Fibroblast of peridontal ligament (primary cell): ENCODE results near the gene SERTAD4.
A peak's percentile ranks its signal among the peaks of the same experiment; 100 is the strongest.

Source experiments
- DNase-seq: peaks from one replicate; pipeline ENCODE4 v3.0.0-alpha.2; 2010; ENCODE audit errors: extremely low read depth

The SERTAD4 gene

GRCh38 chr1:210260096-210260495 lies 27.5 kb downstream of the SERTAD4 start:
- peak; percentile 50 for DNase-seq

GRCh38 chr1:210262167-210262896 lies 29.7 kb downstream of the SERTAD4 start:
- DNase-seq, result peak; percentile 99

GRCh38 chr1:210262897-210263272 lies 30.3 kb downstream of the SERTAD4 start:
- peak; percentile 94 for DNase-seq

- DNase-seq, result no peak
These were observed 31.4 kb downstream of the SERTAD4 start for GRCh38 chr1:210263963-210264362.

GRCh38 chr1:210264496-210265380 lies 32.1 kb downstream of the SERTAD4 start:
- DNase-seq, result peak; percentile 24

- peak; percentile 70 for DNase-seq
These were observed 32.9 kb downstream of the SERTAD4 start for GRCh38 chr1:210265392-210265955.

GRCh38 chr1:210269981-210270380 lies 37.4 kb downstream of the SERTAD4 start:
- no peak for DNase-seq

GRCh38 chr1:210272666-210273065 lies 40.1 kb downstream of the SERTAD4 start:
- peak; percentile 57 for DNase-seq

- DNase-seq, result no peak
These were observed 47.6 kb downstream of the SERTAD4 start for GRCh38 chr1:210280221-210280620.

GRCh38 chr1:210288116-210288515 lies 55.5 kb downstream of the SERTAD4 start:
- no peak for DNase-seq

- DNase-seq, result no peak
These were observed 56.7 kb downstream of the SERTAD4 start for GRCh38 chr1:210289248-210289647.

GRCh38 chr1:210291081-210291764 lies 58.6 kb downstream of the SERTAD4 start:
- DNase-seq, result no peak

- peak; percentile 27 for DNase-seq
These were observed 59.2 kb downstream of the SERTAD4 start for GRCh38 chr1:210291786-210292230.

- peak; percentile 13 for DNase-seq
These were observed 59.8 kb downstream of the SERTAD4 start for GRCh38 chr1:210292231-210292871.

GRCh38 chr1:210293171-210293607 lies 60.6 kb downstream of the SERTAD4 start:
- DNase-seq, result peak; percentile 95

- DNase-seq, result peak; percentile 77
These were observed 62.6 kb downstream of the SERTAD4 start for GRCh38 chr1:210294999-210295745.
